Measurements from ENCODE around the gene ZEB2.

DNA sequence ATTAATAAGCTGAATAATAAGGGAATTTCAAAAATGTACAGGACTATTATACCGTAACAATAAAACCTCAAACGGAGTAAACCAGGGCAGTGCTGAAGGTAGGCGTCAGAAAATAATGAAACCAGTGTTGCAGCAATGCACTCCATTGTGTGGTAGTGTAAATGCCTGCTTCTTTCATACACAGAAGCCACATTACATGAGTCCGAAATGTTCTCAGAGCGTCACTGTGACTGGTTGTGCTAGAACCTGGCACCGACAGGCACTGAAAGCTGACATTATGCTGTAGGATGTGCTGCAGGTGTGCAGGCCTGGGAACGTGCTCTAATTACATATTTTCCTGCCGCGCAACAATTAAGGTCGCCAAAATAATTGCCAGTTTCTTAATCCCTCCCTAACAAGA is 53.3 kb downstream of the ZEB2 start:
- TF ChIP-seq, protein P1, sequence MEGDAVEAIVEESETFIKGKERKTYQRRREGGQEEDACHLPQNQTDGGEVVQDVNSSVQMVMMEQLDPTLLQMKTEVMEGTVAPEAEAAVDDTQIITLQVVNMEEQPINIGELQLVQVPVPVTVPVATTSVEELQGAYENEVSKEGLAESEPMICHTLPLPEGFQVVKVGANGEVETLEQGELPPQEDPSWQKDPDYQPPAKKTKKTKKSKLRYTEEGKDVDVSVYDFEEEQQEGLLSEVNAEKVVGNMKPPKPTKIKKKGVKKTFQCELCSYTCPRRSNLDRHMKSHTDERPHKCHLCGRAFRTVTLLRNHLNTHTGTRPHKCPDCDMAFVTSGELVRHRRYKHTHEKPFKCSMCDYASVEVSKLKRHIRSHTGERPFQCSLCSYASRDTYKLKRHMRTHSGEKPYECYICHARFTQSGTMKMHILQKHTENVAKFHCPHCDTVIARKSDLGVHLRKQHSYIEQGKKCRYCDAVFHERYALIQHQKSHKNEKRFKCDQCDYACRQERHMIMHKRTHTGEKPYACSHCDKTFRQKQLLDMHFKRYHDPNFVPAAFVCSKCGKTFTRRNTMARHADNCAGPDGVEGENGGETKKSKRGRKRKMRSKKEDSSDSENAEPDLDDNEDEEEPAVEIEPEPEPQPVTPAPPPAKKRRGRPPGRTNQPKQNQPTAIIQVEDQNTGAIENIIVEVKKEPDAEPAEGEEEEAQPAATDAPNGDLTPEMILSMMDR (IDR thresholded peaks at IDR 0.05; ENCODE audit: insufficient read depth, low read length, poor library complexity, severe bottlenecking): no peak
- TF ChIP-seq EZH2phosphoT487 (conservative IDR thresholded peaks at IDR 0.05; ENCODE audit: low read length): no peak

Data from SU-DHL-6 (cell line).